ENCODE measurements around the gene KRTAP4-12.
"Not testable (repeated sequence)": the region's sequence is repeated elsewhere in the genome, so short reads cannot be mapped to it uniquely, and the experiment has no call there.

Gene KRTAP4-12

DNA sequence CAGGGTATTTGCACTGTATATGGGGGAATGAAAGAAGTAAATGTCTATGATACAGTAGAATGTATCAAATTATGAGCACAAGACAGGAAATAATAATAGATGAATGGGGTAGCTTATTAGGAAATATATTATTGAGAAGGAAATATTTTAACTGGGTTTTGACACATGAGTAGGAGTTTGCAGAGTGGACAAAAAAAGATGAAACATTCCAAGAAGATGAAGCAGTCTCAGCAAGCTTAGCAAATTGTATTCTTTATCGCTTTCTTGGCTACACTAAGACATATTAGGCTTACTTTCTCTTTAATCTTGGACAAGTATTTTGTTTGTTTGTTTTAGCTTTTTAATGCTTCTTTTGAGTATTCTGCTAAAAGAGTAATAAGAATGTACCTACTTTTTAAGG is 20.1 kb downstream of the KRTAP4-12 start:
- Histone ChIP-seq H3K27me3 (no peaks in the 10 kb centered on the region), H3K27ac (no peak overlapping the region), H3K4me1 (ENCODE audit: control insufficient read depth in 1 of 2, insufficient read depth in 1 of 2, low read depth in 1 of 2, low read length in 1 of 2) (no peaks in the 10 kb centered on the region), H3K9me3 (no peaks in the 10 kb centered on the region), H3K36me3 (no peaks in the 10 kb centered on the region), H3K4me3 (ENCODE audit: low read depth in 1 of 2, low read length in 1 of 2) (no peak overlapping the region)
- TF ChIP-seq, protein P1, sequence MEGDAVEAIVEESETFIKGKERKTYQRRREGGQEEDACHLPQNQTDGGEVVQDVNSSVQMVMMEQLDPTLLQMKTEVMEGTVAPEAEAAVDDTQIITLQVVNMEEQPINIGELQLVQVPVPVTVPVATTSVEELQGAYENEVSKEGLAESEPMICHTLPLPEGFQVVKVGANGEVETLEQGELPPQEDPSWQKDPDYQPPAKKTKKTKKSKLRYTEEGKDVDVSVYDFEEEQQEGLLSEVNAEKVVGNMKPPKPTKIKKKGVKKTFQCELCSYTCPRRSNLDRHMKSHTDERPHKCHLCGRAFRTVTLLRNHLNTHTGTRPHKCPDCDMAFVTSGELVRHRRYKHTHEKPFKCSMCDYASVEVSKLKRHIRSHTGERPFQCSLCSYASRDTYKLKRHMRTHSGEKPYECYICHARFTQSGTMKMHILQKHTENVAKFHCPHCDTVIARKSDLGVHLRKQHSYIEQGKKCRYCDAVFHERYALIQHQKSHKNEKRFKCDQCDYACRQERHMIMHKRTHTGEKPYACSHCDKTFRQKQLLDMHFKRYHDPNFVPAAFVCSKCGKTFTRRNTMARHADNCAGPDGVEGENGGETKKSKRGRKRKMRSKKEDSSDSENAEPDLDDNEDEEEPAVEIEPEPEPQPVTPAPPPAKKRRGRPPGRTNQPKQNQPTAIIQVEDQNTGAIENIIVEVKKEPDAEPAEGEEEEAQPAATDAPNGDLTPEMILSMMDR (IDR thresholded peaks at IDR 0.05) = no peak

DNA sequence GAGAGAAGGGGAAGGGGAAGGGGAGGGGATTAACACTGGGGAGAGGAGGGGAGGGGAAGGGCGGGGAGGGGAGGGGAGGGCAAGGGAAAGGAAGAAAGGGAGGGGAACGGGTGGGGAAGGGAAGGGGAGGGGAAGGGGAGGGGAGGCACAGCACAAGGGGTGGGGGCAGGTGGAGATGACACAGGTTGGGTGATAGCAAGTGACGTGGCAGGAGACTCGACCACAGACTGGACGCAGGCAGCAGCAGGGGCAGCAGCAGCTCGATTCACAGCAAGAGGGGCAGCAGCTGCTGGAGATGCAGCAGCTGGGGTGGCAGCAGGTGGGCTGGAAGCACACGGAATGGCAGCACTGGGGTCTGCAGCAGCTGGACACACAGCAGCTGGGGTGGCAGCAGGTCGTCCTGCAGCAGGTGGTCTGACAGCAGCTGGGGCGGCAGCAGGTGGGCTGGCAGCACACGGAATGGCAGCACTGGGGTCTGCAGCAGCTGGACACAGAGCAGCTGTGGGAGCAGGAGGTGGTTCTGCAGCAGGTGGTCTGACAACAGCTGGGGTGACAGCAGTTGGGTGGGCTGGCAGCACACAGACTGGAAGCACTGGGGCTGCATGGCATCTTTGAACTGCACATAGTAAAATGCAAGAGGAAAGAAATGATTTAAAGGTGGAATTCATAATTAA is 22.3 kb downstream of the KRTAP4-12 start, which contains the start of gene KRTAP4-16:
Gene KRTAP4-16 (minus strand): TSS at position 624 of the 674 bp plus-strand sequence. CDS start 0 bp downstream, at position 624.
- Histone ChIP-seq H3K27ac (no peak within 1 kb of the TSS), H3K9me3 (no peaks in the 10 kb centered on the region), H3K4me1 (ENCODE audit: control insufficient read depth in 1 of 2, insufficient read depth in 1 of 2, low read depth in 1 of 2, low read length in 1 of 2) (no peaks in the 10 kb centered on the region), H3K4me3 (ENCODE audit: low read depth in 1 of 2, low read length in 1 of 2) (no peak within 1 kb of the TSS), H3K27me3 (no peaks in the 10 kb centered on the region), H3K36me3 (no peaks in the 10 kb centered on the region)
- TF ChIP-seq, protein P1 (IDR thresholded peaks at IDR 0.05) = no peak

DNA sequence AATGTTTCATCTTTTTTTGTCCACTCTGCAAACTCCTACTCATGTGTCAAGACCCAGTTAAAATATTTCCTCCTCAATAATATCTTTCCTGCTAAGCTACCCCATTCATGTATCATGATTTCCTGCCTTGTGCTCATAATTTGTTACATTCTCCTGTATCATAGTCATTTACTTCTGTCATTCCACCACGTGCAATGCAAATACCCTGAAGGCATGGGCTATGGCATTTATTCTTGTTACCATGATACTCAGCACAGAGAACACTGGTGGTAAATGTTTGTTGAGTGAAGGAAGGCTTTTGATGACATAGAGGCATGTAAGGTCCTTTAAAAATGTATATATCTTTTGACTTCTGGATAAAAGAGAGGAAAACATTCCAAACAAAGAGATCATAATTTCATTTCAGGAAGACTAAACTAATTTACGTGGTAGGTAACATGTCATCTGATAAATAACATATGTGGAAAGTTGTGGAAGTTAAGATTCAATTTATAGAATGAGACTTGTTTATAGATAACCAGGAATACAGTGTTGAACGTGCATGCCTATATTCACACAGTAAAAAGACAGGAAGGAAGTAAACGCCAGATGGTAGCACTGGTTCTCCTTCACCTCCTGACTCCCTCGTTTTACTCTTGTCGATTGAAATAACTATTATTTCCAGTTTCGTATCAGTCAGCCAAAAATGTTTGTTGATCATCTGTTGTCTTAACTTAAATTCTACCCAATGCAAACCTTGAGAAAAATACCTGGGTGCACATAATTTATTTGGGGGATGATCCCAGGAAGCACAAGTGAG is 24.1 kb downstream of the KRTAP4-12 start:
- not testable (repeated sequence) for H3K27ac ChIP-seq; H3K4me1 ChIP-seq (ENCODE audit: control insufficient read depth in 1 of 2, insufficient read depth in 1 of 2, low read depth in 1 of 2, low read length in 1 of 2)

DNA sequence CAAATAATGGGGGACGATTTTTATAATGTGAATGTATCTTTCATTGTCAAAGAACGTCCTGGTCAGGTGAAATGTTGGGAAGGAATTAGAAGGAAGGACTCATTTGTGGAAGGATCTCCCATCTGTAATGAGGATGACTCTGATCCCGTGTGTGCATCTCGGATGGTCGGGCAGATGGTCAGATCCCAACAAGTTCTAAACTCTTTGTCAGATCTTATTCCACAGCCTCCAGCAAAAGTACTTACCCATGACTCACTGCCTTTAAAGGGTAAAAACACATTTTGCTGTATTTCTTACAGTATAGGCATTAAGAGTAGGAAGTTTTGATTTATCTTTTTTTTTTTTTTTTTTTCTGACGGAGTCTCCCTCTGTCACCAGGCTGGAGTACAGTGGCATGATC is 25.5 kb downstream of the KRTAP4-12 start:
- H3K4me3 ChIP-seq (ENCODE audit: low read depth in 1 of 2, low read length in 1 of 2) = no peak overlapping the region
- no peaks in the 10 kb centered on the region for H3K4me1 ChIP-seq (ENCODE audit: control insufficient read depth in 1 of 2, insufficient read depth in 1 of 2, low read depth in 1 of 2, low read length in 1 of 2)
- no peaks in the 10 kb centered on the region for H3K9me3 ChIP-seq
- H3K27ac ChIP-seq = no peak overlapping the region
- H3K36me3 ChIP-seq = no peaks in the 10 kb centered on the region
- TF ChIP-seq, protein P1 (IDR thresholded peaks at IDR 0.05) = no peak
- H3K27me3 ChIP-seq = no peaks in the 10 kb centered on the region

More for the DNA sequence above, 24.1 kb downstream of the KRTAP4-12 start:
- not testable (repeated sequence) for H3K4me3 ChIP-seq (ENCODE audit: low read depth in 1 of 2, low read length in 1 of 2); H3K9me3 ChIP-seq; H3K36me3 ChIP-seq; H3K27me3 ChIP-seq

DNA sequence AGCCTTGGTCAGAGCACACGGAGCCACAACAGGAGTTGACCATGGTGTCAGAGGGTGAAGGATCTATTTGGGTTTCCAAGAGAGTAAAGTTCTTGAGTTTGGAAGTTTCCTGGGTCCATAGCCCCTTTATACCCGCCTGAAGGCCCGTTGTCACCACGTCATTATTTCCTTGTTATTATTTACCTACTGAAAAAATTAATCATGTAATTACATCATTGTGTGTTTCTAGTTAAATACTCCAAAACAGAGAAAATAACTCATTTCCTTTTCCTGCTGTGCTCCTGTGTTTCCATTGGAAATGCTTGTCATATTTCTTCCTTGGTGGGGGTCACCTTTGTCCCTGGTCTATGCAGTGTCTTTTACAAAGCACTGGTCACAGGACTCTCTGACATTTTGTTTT is 25.9 kb downstream of the KRTAP4-12 start, which contains the start of gene KRTAP4-8:
Gene KRTAP4-8 (minus strand): TSS at position 101 of the 400 bp plus-strand sequence. CDS start 58 bp downstream, at position 43.
- Histone ChIP-seq H3K4me3 (ENCODE audit: low read depth in 1 of 2, low read length in 1 of 2) (no peak within 1 kb of the TSS), H3K27ac (no peak within 1 kb of the TSS), H3K36me3 (no peaks in the 10 kb centered on the region), H3K4me1 (ENCODE audit: control insufficient read depth in 1 of 2, insufficient read depth in 1 of 2, low read depth in 1 of 2, low read length in 1 of 2) (no peaks in the 10 kb centered on the region), H3K9me3 (no peaks in the 10 kb centered on the region), H3K27me3 (no peaks in the 10 kb centered on the region)
- TF ChIP-seq, protein P1 (IDR thresholded peaks at IDR 0.05) = no peak

DNA sequence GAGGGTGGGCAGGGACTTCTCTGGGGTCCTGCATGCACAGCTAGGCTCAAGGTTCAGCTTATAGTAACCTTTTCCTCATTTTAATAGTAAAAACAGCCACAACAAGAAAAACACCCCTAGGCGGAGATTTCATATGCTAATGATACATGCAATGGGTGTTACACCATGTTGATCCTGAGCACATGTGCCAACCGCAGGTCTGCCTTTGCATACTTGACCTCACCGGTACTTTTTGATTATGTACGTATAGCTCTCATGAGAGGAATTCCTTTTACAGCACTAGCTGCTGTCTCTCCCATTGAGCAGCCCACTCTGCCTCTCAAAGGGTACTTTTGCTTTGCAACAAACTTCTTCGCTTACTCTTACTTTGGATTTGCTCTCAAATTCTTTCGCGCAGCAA is 27.9 kb downstream of the KRTAP4-12 start:
- Histone ChIP-seq H3K27ac (no peak overlapping the region), H3K9me3 (no peaks in the 10 kb centered on the region), H3K4me1 (ENCODE audit: control insufficient read depth in 1 of 2, insufficient read depth in 1 of 2, low read depth in 1 of 2, low read length in 1 of 2) (no peaks in the 10 kb centered on the region), H3K27me3 (no peaks in the 10 kb centered on the region), H3K36me3 (no peaks in the 10 kb centered on the region), H3K4me3 (ENCODE audit: low read depth in 1 of 2, low read length in 1 of 2) (no peak overlapping the region)
- TF ChIP-seq, protein P1 (IDR thresholded peaks at IDR 0.05) = no peak

DNA sequence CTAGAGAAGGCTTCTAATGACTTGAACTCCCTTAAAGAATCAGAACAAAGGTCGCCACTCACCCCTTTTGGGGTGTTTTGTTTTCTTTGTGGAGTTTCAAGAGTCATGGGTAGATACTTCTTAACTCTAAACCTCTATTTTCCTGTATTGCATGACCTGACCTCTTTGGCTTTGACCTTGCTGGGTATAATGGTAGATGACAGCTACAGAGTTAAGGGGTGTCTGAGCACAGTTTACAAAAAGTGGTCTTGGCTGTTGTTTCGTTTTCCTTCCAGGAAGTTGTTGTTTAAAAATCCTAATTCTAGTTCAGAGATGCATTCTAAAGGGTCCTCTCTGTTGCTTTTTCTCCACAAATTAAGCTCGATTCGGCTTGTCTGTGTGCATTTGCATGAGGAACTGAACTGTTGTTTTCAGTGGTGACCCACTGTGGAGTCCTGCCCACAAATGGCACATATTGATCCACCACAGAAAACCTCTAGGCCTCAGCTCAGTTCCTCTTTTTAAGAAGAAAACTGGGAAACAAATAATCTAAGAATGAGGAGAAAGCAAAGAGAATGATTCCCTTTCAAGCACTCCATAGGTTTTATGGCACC is 35.1 kb downstream of the KRTAP4-12 start:
- H3K4me1 ChIP-seq (ENCODE audit: control insufficient read depth in 1 of 2, insufficient read depth in 1 of 2, low read depth in 1 of 2, low read length in 1 of 2); H3K27me3 ChIP-seq; H3K4me3 ChIP-seq (ENCODE audit: low read depth in 1 of 2, low read length in 1 of 2); H3K9me3 ChIP-seq; H3K36me3 ChIP-seq; H3K27ac ChIP-seq: not testable (repeated sequence)

DNA sequence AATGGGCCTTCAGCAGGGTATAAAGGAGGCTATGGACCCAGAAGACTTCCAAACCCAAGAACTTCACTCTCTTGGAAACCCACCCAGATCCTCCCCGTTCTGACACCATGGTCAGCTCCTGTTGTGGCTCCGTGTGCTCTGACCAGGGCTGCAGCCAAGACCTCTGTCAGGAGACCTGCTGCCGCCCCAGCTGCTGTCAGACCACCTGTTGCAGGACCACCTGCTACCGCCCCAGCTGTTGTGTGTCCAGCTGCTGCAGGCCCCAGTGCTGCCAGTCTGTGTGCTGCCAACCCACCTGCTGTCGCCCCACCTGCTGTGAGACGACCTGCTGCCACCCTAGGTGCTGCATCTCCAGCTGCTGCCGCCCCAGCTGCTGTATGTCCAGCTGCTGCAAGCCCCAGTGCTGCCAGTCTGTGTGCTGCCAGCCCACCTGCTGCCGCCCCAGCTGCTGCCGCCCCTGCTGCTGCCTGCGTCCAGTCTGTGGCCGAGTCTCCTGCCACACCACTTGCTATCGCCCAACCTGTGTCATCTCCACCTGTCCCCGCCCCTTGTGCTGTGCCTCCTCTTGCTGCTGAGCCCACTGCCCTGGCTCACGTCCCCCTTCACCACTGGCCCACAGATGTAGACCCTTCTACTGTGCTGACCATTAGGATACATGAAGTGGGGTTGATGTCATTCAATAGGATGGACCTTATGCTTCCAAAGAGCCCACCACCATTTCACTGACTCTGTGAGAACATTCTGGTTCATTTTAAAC is 39.7 kb downstream of the KRTAP4-12 start, which contains the start of gene KRTAP4-7:
Gene KRTAP4-7 (plus strand): TSS at position 51 of the 757 bp plus-strand sequence. CDS start 57 bp downstream, at position 108.
- H3K36me3 ChIP-seq, H3K27ac ChIP-seq: not testable (repeated sequence)

More for the DNA sequence above, 39.7 kb downstream of the KRTAP4-12 start, which contains the start of gene KRTAP4-7:
- not testable (repeated sequence) for H3K4me3 ChIP-seq (ENCODE audit: low read depth in 1 of 2, low read length in 1 of 2); H3K27me3 ChIP-seq; H3K4me1 ChIP-seq (ENCODE audit: control insufficient read depth in 1 of 2, insufficient read depth in 1 of 2, low read depth in 1 of 2, low read length in 1 of 2); H3K9me3 ChIP-seq
